Left renal pelvis (tissue), 4 donors: ENCODE results near the gene CDT1. TPM values are rescaled to one million over a fixed set of nuclear protein-coding genes. Genes with fewer than 3 reads are reported as not detected.
"Not testable (repeated sequence)": the region's sequence is repeated elsewhere in the genome, so short reads cannot be mapped to it uniquely, and the experiment has no call there.

Experiments used
- DNase-seq, 4 donors: peaks; one replicate each; pipeline ENCODE4 v3.0.0-alpha.2; 2013; ENCODE audit warnings: low read depth in 4 of 4, low spot score in 3 of 4
- polyA plus RNA-seq, 4 donors: library from polyadenylated mRNA; unstranded; fragments of 120-200 nt; gene quantifications; one replicate each; pipeline ENCODE4 v1.2.1, GENCODE V29; 2013; ENCODE audit not compliant: insufficient read length in 4 of 4

The CDT1 gene
- polyA plus RNA-seq, 4 donors = 9.8 to 20.9 (median 12.0) TPM

- no peak for DNase-seq
Observed at GRCh38 chr16:88782454-88783390, 20.9 kb upstream of the CDT1 start.

- DNase-seq = no peak
Observed at GRCh38 chr16:88783391-88784073, 20.1 kb upstream of the CDT1 start.

GRCh38 chr16:88784074-88784855, 19.3 kb upstream of the CDT1 start:
- no peak for DNase-seq

GRCh38 chr16:88784856-88785105, 18.8 kb upstream of the CDT1 start:
- no peak for DNase-seq

- no peak for DNase-seq
Observed at GRCh38 chr16:88785106-88785924, 18.3 kb upstream of the CDT1 start, which contains the start of gene PIEZO1. Gene PIEZO1 (minus strand): TSS chr16:88785220. CDS start chr16:88784964, 256 bp downstream.

GRCh38 chr16:88787579-88788314, 15.8 kb upstream of the CDT1 start:
- DNase-seq = no peak

GRCh38 chr16:88788749-88789148, 14.8 kb upstream of the CDT1 start:
- not testable (repeated sequence) for DNase-seq

- DNase-seq = no peak
Observed at GRCh38 chr16:88789594-88789993, 14.0 kb upstream of the CDT1 start.

GRCh38 chr16:88790312-88791211, 13.0 kb upstream of the CDT1 start:
- DNase-seq = no peak

GRCh38 chr16:88792078-88792550, 11.5 kb upstream of the CDT1 start:
- no peak for DNase-seq

- DNase-seq = no peak
Observed at GRCh38 chr16:88792668-88793250, 10.8 kb upstream of the CDT1 start.

- no peak for DNase-seq
Observed at GRCh38 chr16:88793251-88793954, 10.2 kb upstream of the CDT1 start.

- no peak for DNase-seq
Observed at GRCh38 chr16:88796278-88796677, 7.3 kb upstream of the CDT1 start.

- DNase-seq = no peak
Observed at GRCh38 chr16:88798073-88798472, 5.5 kb upstream of the CDT1 start.

- no peak for DNase-seq
Observed at GRCh38 chr16:88798772-88799455, 4.7 kb upstream of the CDT1 start.

- DNase-seq = no peak
Observed at GRCh38 chr16:88799569-88800276, 3.9 kb upstream of the CDT1 start.

- DNase-seq = no peak
Observed at GRCh38 chr16:88800277-88800592, 3.4 kb upstream of the CDT1 start.
